Measurements from ENCODE around the gene BCCIP.

- TF ChIP-seq CTCF (IDR thresholded peaks at IDR 0.05; ENCODE audit: low read depth, low read length, poor library complexity, severe bottlenecking) (no peak), EZH2phosphoT487 (IDR thresholded peaks at IDR 0.05; ENCODE audit: borderline replicate concordance, low read length) (no peak)
These were observed 35.9 kb downstream of the BCCIP start for GRCh38 chr10:125859128-125859817.

Data from DOHH2 (cell line).